Keratinocyte (primary cell): ENCODE measurements around the gene CDH13.

Experiments
- EZH2 ChIP-seq: IDR thresholded peaks from one replicate; pipeline ENCODE4 v1.6.1; 2012; ENCODE audit warnings: inconsistent platforms, mild to moderate bottlenecking, low read length, moderate library complexity
- TF ChIP-seq, protein P1 (sequence below), 3 experiments: IDR thresholded peaks in 1 of 3; conservative IDR thresholded peaks in 1 of 3; optimal IDR thresholded peaks in 1 of 3; 2 replicates in 2 of 3; 3 replicates in 1 of 3; pipeline versions ENCODE3 to v1.5.1; 2011; ENCODE audit warnings: low read length in 3 of 3, mild to moderate bottlenecking in 3 of 3, moderate library complexity in 2 of 3, control low read depth in 1 of 3, inconsistent platforms in 1 of 3; ENCODE audit not compliant: insufficient read depth in 2 of 3; ENCODE audit errors: extremely low read depth in 1 of 3

DNA sequence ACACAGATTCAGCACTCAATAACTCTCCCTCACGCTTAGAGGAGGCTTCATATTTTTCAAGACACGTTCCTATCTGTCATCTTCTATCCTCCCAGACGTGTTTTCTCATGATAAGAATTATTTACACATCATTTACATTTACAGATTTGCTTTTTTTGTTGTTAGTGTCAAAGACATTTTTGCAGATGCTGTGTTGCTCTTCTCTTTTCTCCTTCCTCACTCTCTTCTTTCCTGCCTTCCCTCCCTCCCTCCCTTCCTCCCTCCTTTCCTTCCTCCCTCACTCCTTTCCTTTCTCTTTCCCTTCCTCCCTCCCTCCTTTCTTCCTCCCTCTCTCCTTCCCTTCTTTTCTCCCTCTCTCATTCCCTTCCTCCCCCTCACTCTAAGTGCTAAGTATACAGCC, 643.9 kb downstream of the CDH13 start:
- TF ChIP-seq, protein P1, sequence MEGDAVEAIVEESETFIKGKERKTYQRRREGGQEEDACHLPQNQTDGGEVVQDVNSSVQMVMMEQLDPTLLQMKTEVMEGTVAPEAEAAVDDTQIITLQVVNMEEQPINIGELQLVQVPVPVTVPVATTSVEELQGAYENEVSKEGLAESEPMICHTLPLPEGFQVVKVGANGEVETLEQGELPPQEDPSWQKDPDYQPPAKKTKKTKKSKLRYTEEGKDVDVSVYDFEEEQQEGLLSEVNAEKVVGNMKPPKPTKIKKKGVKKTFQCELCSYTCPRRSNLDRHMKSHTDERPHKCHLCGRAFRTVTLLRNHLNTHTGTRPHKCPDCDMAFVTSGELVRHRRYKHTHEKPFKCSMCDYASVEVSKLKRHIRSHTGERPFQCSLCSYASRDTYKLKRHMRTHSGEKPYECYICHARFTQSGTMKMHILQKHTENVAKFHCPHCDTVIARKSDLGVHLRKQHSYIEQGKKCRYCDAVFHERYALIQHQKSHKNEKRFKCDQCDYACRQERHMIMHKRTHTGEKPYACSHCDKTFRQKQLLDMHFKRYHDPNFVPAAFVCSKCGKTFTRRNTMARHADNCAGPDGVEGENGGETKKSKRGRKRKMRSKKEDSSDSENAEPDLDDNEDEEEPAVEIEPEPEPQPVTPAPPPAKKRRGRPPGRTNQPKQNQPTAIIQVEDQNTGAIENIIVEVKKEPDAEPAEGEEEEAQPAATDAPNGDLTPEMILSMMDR (optimal IDR thresholded peaks at IDR 0.05 in 1 of 3, IDR thresholded peaks at IDR 0.05 in 1 of 3, conservative IDR thresholded peaks at IDR 0.05 in 1 of 3; ENCODE audit: extremely low read depth in 1 of 3, insufficient read depth in 2 of 3, low read length in 3 of 3): no peak
- TF ChIP-seq EZH2: no peak
